ENCODE measurements around the gene OR2AP1. TPM values are rescaled to one million over a fixed set of nuclear protein-coding genes. Genes with fewer than 3 reads are reported as not detected.
"Not testable (repeated sequence)": the region's sequence is repeated elsewhere in the genome, so short reads cannot be mapped to it uniquely, and the experiment has no call there.

OR2AP1 gene
- total RNA-seq, 1 experiment from 2014 or later: not detected

DNA sequence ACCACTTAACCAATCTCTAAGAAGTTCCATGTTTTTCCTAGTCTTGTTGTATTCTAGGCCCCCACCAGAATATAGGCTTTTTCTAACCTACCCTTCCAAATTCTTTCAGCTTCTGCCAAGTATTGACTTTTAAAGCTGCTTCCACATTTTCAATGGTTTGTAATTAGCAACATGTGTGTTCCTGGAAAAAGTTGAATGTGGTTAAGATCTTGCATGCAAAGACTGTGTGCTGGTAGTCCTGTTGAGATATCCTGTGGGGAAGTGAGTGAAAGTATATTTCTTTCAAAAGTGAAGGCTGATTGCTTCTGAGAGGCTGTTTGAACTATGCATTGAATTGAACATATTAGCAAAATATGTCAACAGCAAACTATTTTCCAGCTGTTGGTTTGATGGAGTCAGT is 23.5 kb upstream of the OR2AP1 start:
- ChIA-PET CTCF (no interaction called here), POLR2A (no interaction called here)
- DNase-seq (ENCODE audit: low spot score): no peak
- H3K4me3 Mint-ChIP-seq: no peak overlapping the region
- peaks cover 15% of the 10 kb centered on the region for H3K27me3 Mint-ChIP-seq (ENCODE audit: low read depth)
- ATAC-seq: no peak
- TF ChIP-seq ESRRA (CRISPR knock-in tag; IDR thresholded peaks at IDR 0.05; ENCODE audit: borderline replicate concordance): no peak
- no peak for TF ChIP-seq FOXP1 (CRISPR knock-in tag; IDR thresholded peaks at IDR 0.05; ENCODE audit: borderline replicate concordance)
- no peak for TF ChIP-seq TP53 (CRISPR knock-in tag; IDR thresholded peaks at IDR 0.05)
- TF ChIP-seq ZNF671 (CRISPR knock-in tag; IDR thresholded peaks at IDR 0.05): no peak
- no peak for TF ChIP-seq NR2C2 (CRISPR knock-in tag; IDR thresholded peaks at IDR 0.05)
- H3K36me3 Mint-ChIP-seq: peaks cover 11% of the 10 kb centered on the region
- no peak overlapping the region for H3K27ac Mint-ChIP-seq
- H3K4me1 Mint-ChIP-seq: no peaks in the 10 kb centered on the region
- H3K9me3 Mint-ChIP-seq: peaks cover 32% of the 10 kb centered on the region

- H3K4me3 Mint-ChIP-seq: no peak within 1 kb of the TSS
- H3K27me3 Mint-ChIP-seq (ENCODE audit: low read depth): peaks cover 15% of the 10 kb centered on the region
- H3K4me1 Mint-ChIP-seq: no peaks in the 10 kb centered on the region
- H3K9me3 Mint-ChIP-seq: peaks cover 32% of the 10 kb centered on the region
- DNase-seq (ENCODE audit: low spot score) (no peak), ATAC-seq (no peak)
- H3K36me3 Mint-ChIP-seq: peaks cover 11% of the 10 kb centered on the region
- no peak within 1 kb of the TSS for H3K27ac Mint-ChIP-seq
- TF ChIP-seq ZBTB43 (CRISPR knock-in tag; IDR thresholded peaks at IDR 0.05) (no peak), ATF1 (CRISPR knock-in tag; IDR thresholded peaks at IDR 0.05) (no peak), ESRRA (CRISPR knock-in tag; IDR thresholded peaks at IDR 0.05; ENCODE audit: borderline replicate concordance) (no peak), SP1 (CRISPR knock-in tag; conservative IDR thresholded peaks at IDR 0.05) (no peak), ATF2 (CRISPR knock-in tag; IDR thresholded peaks at IDR 0.05; ENCODE audit: borderline replicate concordance, low read depth) (no peak), OVOL2 (CRISPR knock-in tag; IDR thresholded peaks at IDR 0.05; ENCODE audit: borderline replicate concordance) (no peak), ZNF263 (CRISPR knock-in tag; IDR thresholded peaks at IDR 0.05; ENCODE audit: low read depth) (no peak), GABPB1 (CRISPR knock-in tag; IDR thresholded peaks at IDR 0.05) (no peak), MYBL2 (CRISPR knock-in tag; IDR thresholded peaks at IDR 0.05) (no peak), FOXP1 (CRISPR knock-in tag; IDR thresholded peaks at IDR 0.05; ENCODE audit: borderline replicate concordance) (no peak), ELF4 (CRISPR knock-in tag; IDR thresholded peaks at IDR 0.05; ENCODE audit: low read depth) (no peak), TEAD4 (CRISPR knock-in tag; IDR thresholded peaks at IDR 0.05) (no peak), SOX15 (CRISPR knock-in tag; IDR thresholded peaks at IDR 0.05) (no peak), USF1 (CRISPR knock-in tag; IDR thresholded peaks at IDR 0.05) (no peak)
- TF ChIP-seq, protein P1, sequence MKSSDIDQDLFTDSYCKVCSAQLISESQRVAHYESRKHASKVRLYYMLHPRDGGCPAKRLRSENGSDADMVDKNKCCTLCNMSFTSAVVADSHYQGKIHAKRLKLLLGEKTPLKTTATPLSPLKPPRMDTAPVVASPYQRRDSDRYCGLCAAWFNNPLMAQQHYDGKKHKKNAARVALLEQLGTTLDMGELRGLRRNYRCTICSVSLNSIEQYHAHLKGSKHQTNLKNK (CRISPR knock-in tag; IDR thresholded peaks at IDR 0.05): no peak
- CTCF ChIA-PET: no interaction called here
- POLR2A ChIA-PET: no interaction called here
Observed at GRCh38 chr12:55549302-55549701, 23.0 kb upstream of the OR2AP1 start, which contains the start of gene OR6C4. OR6C4 (plus strand) TSS chr12:55549602; CDS start chr12:55551227, 1,625 bp downstream.

- peaks cover 35% of the 10 kb centered on the region for H3K9me3 Mint-ChIP-seq
- POLR2A ChIA-PET: no interaction called here
Observed at GRCh38 chr12:55554296-55554695, 18.0 kb upstream of the OR2AP1 start.

DNA sequence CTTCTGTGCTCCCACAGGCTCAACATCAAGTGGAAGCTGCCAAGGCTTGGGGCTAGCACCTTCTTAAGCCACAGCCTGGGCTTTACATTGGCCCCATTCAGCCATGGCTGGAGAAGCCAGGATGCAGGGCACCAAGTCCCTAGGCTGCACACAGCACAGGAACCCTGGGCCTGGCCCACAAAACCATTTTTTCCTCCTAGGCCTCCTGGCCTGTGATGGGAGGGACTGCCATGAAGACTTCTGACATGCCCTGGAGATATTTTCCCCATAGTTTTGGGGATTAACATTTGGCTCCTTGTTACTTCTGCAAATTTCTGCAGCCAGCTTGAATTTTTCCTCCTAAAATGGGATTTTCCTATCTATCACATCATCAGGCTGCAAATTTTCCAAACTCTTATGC is 2.2 kb upstream of the OR2AP1 start:
- Mint-ChIP-seq H3K36me3 (peaks cover 31% of the 10 kb centered on the region), H3K9me3 (peaks cover 71% of the 10 kb centered on the region)
- CTCF ChIA-PET; H3K4me1 Mint-ChIP-seq; POLR2A ChIA-PET; DNase-seq (ENCODE audit: low spot score); H3K27ac Mint-ChIP-seq; H3K27me3 Mint-ChIP-seq (ENCODE audit: low read depth); H3K4me3 Mint-ChIP-seq; ATAC-seq: not testable (repeated sequence)

More at GRCh38 chr12:55554296-55554695, 18.0 kb upstream of the OR2AP1 start:
- no peaks in the 10 kb centered on the region for H3K27me3 Mint-ChIP-seq (ENCODE audit: low read depth)
- H3K27ac Mint-ChIP-seq: no peak overlapping the region
- CTCF ChIA-PET: no interaction called here
- DNase-seq (ENCODE audit: low spot score): no peak
- ATAC-seq: no peak
- no peak overlapping the region for H3K4me3 Mint-ChIP-seq
- TF ChIP-seq KAT7 (CRISPR knock-in tag; IDR thresholded peaks at IDR 0.05; ENCODE audit: borderline replicate concordance) (no peak), ZNF219 (CRISPR knock-in tag; IDR thresholded peaks at IDR 0.05; ENCODE audit: borderline replicate concordance) (no peak), RORB (CRISPR knock-in tag; IDR thresholded peaks at IDR 0.05) (no peak), NFATC4 (CRISPR knock-in tag; IDR thresholded peaks at IDR 0.05) (no peak), ZNF425 (CRISPR knock-in tag; conservative IDR thresholded peaks at IDR 0.05) (no peak)
- H3K36me3 Mint-ChIP-seq: peaks cover 5% of the 10 kb centered on the region
- no peaks in the 10 kb centered on the region for H3K4me1 Mint-ChIP-seq

DNA sequence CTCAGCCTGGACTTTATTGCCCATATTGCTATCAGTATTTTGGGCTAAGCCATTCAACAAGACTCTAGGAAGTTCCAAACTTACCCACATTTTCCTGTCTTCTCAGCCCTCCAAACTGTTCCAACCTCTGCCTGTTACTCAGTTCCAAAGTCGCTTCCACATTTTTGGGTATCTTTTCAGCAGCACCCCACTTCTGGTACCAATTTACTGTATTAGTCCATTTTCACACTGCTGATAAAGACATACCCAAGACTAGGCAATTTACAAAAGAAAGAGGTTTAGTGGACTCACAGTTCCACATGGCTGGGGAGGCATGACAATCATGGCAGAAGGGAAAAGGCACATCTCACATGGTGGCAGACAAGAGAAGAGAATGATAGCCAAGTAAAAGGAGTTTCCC is 1.6 kb upstream of the OR2AP1 start:
- H3K27ac Mint-ChIP-seq; CTCF ChIA-PET; ATAC-seq; H3K4me3 Mint-ChIP-seq; DNase-seq (ENCODE audit: low spot score); H3K4me1 Mint-ChIP-seq; H3K27me3 Mint-ChIP-seq (ENCODE audit: low read depth); POLR2A ChIA-PET: not testable (repeated sequence)
- Mint-ChIP-seq H3K36me3 (peaks cover 31% of the 10 kb centered on the region), H3K9me3 (peaks cover 70% of the 10 kb centered on the region)

Measured in WTC11 (cell line).